SIG-M5 treated with dmso at 0.1 percent for 504 hours (cell line): Measurements from ENCODE around the gene SCARB2.
"Not testable (repeated sequence)": the region's sequence is repeated elsewhere in the genome, so short reads cannot be mapped to it uniquely, and the experiment has no call there.

Experiments
- DNase-seq: peaks from one replicate; lab custom pipeline; 2025; ENCODE audit not compliant: unreplicated experiment; lab: John Stamatoyannopoulos, UW

The SCARB2 gene

GRCh38 chr4:76213415-76214176, at the start of gene SCARB2:
SCARB2 (minus strand) TSS chr4:76213824; CDS start chr4:76213543, 281 bp downstream.
- peak; percentile 68 for DNase-seq

- no peak for DNase-seq
Observed at GRCh38 chr4:76260571-76260970, 46.9 kb upstream of the SCARB2 start.

DNA sequence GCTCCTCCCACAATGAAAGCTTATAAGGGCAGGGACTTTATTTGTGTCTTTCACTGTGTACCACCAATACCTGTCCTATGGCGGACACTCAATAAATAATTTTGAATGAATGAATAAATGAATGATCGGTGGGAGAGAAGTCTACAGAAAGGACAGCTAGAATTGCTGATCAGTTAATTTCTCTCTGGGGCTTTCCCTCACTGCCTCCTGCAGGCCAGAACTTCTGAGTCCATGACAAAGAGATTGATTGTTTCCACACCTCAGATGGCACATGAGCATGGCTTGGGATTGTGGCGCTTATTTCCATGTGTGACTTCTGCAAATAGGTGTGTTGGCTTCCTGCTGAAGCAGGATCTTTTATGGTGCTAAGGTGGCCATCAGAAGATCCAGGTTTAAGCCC, 44.2 kb upstream of the SCARB2 start:
- no peak for DNase-seq

DNA sequence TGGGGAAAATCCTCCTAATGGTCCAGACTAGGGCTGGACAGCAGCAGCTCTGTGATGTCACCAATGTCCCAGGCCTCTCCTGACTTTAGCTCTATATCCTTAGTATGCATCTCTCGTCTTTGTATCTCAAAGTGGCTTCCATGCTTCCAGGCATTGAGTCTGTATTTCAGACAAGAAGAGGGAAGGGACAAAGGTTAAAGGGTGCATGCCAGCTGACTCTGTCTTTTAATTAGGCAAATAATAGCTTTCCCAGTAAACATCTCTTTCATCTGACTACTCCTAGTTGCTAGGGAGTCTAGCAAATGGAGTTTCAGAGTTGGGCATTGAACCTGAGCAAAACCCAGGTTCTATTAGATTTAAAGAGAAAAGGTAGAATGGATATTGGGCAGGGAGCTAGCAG, 43.3 kb upstream of the SCARB2 start:
- no peak for DNase-seq

DNA sequence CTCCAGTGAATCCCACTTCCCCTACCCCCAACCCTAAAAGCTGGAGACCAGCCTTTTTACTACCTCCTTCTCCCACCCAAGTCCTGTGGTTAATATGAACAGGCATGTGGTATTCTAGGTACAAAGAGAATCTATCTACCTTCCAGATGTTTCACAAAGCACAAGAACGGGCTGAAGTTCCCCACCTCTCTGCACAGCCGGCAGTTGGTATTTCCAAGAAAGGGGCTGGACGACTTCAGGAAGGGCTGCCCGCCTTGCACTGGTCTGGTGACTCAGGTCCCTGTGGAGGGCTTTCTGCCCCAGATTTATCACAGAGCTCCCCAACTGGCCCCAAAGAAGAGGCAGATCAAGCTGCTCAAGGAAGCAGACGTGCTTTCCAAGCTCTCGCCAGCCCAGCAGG, 42.4 kb upstream of the SCARB2 start:
- no peak for DNase-seq

- DNase-seq, result no peak
Observed at GRCh38 chr4:76253511-76253910, 39.9 kb upstream of the SCARB2 start.

DNA sequence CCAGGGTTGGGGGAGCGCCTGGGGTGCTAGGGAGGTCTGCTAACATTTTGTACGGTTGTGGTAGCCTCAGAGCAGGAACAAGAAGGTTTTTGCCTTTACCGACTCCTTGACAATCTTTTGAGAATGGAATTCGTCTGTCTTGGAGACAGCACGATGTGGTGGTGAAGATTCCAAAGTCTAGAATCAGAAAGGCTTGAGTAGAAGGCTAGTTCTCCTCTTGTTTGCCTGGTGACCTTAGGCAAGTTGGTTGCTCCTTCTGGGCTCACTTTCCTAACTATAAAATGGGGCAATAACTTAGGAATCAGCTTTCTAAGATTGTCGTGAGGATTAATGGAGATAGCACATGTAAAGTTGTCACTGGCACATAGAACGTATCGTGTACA, 38.6 kb upstream of the SCARB2 start:
- DNase-seq, result no peak

DNA sequence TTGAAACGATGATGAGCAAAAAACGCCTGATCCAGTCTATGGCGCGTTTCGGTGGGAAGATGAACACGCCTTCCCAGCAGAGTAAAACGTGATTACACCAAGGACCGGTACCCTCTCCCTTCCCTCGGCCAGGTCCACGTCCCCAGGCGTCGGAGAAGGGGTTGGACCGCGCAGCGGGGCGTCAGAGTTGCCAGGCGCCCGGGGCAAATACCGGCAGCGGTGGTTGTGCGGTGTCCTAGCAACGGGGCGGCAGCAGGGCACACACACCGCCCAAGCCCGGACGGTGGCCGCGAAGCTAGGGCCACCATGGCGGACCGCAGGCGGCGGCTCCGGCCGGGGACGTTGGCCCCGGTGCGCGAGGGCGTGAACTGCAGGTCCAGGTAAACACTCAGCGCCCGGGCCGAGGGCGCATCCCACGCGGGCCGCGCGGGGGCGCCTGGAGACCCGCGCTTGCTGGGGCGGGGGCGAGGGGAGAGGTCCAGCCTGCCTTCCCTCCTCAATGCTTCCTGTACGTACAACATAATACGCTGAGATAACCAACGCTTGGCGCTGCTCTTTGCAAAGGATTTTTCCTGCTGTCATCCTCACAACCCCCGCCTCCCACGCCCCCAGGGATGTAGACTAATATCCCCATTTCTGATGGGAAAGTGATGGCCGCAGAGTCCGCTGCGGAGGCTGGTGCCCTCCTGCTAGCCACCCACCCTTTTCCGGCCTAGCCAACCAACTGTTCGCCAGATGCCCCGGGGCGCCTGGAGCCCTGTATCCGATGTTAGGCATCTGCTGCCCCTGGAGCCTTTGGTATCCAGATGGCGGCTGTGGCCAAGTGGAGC, 38.0 kb upstream of the SCARB2 start, which contains the start of gene FAM47E:
Gene FAM47E (plus strand): TSS at position 281 of the 830 bp plus-strand sequence. CDS start 26 bp downstream, at position 307.
- peak; percentile 36 for DNase-seq

GRCh38 chr4:76250962-76251361, 37.3 kb upstream of the SCARB2 start:
- no peak for DNase-seq

- DNase-seq, result no peak
Observed at GRCh38 chr4:76246852-76247251, 33.2 kb upstream of the SCARB2 start.

- no peak for DNase-seq
Observed at GRCh38 chr4:76246025-76246424, 32.4 kb upstream of the SCARB2 start.

DNA sequence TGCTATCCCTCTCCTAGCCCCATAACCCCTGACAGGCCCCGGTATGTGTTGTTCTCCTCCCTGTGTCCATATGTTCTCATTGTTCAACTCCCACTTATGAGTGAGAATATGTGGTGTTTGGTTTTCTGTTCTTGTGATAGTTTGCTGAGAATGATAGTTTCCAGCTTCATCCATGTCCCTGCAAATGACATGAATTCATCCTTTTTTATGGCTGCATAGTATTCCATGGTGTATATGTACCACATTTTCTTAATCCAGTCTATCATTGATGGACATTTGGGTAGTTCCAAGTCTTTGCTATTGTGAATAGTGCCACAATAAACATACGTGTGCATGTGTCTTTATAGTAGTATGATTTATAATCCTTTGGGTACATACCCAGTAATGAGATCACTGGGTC, 30.3 kb upstream of the SCARB2 start:
- DNase-seq, result not testable (repeated sequence)

DNA sequence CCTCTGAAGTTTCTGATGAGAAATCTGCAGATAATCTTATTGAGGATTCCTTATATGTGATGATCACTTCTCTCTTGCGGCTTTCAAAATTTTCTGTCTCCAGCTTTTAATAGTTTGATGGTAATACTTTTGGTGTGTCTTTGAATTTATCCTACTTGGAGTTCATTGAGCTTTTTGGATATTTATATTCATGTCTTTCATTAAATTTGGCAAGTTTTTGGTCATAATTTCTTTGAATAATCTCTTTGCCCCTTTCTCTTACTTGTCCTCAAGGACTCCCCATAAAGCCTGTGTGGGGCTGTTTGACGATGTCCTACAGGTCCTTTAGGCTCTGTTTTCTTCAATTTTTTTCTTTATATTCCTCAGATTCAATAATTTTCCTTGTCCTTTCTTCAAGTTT, 26.6 kb upstream of the SCARB2 start:
- no peak for DNase-seq

GRCh38 chr4:76238701-76239100, 25.1 kb upstream of the SCARB2 start:
- DNase-seq, result no peak

GRCh38 chr4:76238236-76238635, 24.6 kb upstream of the SCARB2 start:
- no peak for DNase-seq

GRCh38 chr4:76235915-76236314, 22.3 kb upstream of the SCARB2 start:
- DNase-seq, result peak; percentile 17

DNA sequence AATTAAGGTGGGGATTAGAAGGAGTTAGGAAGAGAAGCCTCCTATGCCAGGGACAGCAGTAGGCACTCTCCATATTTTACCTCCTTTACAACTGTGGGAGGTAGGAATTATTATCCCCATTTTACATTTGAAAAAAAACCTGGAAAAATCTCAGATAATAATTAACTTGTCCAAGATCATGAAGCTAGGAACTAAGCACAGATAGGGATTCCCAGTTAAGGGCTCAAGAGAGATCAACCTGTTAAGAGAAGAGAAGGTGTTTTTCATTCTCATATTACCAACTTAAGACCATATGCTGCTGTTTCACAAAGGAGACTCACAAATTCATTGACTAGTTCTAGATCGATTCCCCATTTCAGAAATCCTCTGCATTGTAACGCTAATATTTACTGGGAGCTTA, 21.8 kb upstream of the SCARB2 start:
- DNase-seq, result no peak

DNA sequence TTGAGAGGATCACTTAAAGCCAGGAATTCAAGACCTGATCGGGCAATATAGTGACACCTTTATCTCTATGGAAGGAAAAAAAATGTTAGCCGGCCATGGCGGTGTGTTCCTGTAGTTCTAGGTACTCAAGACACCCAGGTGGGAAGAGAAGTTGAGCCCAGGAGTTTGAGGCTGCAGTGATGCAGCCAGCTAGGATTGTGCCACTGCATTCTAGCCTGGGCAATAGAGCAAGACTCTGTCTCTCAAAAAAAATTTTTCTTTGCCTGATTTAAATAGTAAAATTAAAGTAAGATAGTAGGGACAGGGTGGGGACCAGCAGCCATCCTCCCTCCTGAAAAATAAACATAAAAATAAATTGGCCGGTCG, 21.0 kb upstream of the SCARB2 start:
- DNase-seq, result no peak

- no peak for DNase-seq
Observed at GRCh38 chr4:76233967-76234678, 20.5 kb upstream of the SCARB2 start.

GRCh38 chr4:76233529-76233928, 19.9 kb upstream of the SCARB2 start:
- no peak for DNase-seq

DNA sequence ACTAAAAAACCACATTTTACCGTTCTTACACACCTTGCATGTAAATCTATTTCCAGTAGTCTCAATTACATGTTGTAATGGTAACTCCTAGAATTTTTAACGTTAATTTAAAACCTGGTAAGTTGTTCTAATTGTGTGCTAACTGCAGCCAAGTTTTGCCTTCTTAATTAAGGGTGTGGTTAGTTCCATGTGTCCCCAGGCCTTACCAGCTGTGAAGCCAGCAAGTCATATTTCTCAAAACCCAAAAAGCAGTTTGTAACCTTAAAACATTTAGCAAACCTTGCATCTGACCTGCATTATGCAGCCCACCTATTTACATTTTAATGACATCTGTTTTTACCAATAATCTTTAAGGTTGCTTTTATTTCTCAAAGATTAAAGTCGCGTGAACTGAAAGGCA, 19.5 kb upstream of the SCARB2 start:
- DNase-seq, result no peak

DNA sequence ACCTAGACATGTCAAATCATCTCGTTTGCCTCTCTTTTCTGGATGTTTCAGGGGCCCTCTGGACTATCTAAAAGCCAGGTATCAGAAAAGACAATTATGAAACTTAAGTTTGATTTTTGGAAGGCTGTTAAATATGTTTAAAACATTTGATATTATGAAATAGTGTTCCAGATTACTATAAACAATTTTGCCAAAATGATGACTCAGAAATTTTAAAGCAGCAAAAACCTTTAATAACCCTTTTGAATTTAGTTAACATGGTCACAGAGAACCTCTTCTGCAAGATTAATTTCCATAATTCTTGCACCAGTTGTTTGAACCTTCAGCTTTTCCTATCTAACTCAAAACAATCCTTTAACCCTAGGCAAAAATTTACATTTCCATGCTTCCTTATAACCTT, 19.1 kb upstream of the SCARB2 start:
- DNase-seq, result no peak
